ENCODE measurements around the gene ALPP. TPM values are rescaled to one million over a fixed set of nuclear protein-coding genes. Genes with fewer than 3 reads are reported as not detected.
A peak's percentile ranks its signal among the peaks of the same experiment; 100 is the strongest.
"Not testable (repeated sequence)": the region's sequence is repeated elsewhere in the genome, so short reads cannot be mapped to it uniquely, and the experiment has no call there.

Gene ALPP
- total and polyA plus RNA-seq, 8 donors: not detected

DNA sequence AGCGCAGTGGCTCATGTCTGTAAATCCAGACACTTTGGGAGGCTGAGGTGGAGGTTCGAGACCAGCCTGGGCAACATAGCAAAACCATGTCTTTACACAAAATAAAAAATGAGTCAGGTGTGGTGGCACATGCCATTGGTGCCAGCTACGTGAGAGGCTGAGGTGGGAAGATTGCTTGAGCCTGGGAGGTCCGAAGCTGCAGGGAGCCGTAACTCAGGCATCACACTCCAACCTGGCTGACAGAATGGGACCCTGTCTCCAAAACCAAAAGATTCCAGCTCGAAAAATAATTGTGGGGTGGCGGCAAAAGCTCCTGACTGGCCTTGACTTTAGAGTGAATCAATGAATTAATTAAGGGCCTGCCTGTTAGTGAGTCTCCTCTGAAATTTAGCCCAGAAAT is 1.2 kb upstream of the ALPP start:
- no peaks in the 10 kb centered on the region for H3K27me3 ChIP-seq
- ATAC-seq (no peak), DNase-seq (peak in 1 of 6 donors; percentile 13), FAIRE-seq (no peak)
- no peaks in the 10 kb centered on the region for H3K9me3 ChIP-seq
- no peaks in the 10 kb centered on the region for H3K36me3 ChIP-seq
- H3K4me1 ChIP-seq: no peaks in the 10 kb centered on the region
- TF ChIP-seq, protein P1, sequence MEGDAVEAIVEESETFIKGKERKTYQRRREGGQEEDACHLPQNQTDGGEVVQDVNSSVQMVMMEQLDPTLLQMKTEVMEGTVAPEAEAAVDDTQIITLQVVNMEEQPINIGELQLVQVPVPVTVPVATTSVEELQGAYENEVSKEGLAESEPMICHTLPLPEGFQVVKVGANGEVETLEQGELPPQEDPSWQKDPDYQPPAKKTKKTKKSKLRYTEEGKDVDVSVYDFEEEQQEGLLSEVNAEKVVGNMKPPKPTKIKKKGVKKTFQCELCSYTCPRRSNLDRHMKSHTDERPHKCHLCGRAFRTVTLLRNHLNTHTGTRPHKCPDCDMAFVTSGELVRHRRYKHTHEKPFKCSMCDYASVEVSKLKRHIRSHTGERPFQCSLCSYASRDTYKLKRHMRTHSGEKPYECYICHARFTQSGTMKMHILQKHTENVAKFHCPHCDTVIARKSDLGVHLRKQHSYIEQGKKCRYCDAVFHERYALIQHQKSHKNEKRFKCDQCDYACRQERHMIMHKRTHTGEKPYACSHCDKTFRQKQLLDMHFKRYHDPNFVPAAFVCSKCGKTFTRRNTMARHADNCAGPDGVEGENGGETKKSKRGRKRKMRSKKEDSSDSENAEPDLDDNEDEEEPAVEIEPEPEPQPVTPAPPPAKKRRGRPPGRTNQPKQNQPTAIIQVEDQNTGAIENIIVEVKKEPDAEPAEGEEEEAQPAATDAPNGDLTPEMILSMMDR (IDR thresholded peaks at IDR 0.05): no peak
- no peak overlapping the region for H3K27ac ChIP-seq
- 83 to 87% methylated on average over 7 of the region's 7 CpGs for WGBS, 2 donors
- no peak overlapping the region for H3K4me3 ChIP-seq
- intact Hi-C loops (cut with DNase I): no loop called here

DNA sequence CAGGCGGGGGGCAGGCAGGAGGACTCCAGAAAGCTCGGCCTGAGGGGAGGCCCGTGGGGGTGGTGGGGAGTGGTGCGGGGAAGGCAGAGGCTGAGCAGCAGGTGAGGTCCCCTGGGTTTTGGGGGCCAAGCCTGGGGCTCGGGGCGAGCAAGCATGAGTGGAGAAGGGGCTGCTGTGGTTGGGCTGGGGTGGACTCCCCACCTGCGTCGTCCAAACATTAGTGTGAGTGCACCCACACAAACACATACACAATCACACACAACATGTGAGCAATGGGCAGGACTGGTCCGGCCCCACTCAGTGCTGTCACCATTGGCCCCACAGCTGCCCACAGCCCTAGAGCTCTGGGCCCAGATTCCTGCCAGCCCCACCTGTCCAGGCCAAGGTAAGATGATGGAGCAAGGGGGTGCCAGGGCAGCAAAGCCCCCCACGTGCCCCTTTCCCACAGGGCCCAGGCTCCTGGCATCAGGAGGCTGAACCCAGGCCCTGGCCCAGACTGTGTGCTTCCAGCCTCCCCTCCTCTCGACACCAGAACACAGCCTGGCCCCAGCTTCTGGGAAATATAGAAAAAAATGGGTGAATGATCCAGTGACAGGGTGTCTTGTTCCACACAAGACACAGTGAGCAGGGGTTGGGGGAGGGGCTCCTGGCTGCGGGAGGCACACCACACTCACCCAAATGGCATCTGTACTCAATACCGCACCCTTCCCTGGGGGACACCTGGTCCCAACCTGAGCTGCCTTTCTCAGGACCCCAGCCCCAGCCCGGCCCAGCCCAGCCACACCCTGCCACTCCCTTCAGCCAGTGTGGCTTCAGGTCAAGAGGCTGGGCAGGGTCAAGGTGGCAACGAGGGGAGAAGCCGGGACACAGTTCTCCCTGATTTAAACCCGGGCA is 463 bp upstream of the ALPP start:
- H3K27me3 ChIP-seq: no peaks in the 10 kb centered on the region
- ATAC-seq (no peak), FAIRE-seq (no peak), DNase-seq (peak in 2 of 6 donors; percentile 39 to 54)
- H3K4me3 ChIP-seq: no peak overlapping the region
- intact Hi-C loops (cut with DNase I): no loop called here
- H3K9me3 ChIP-seq: no peaks in the 10 kb centered on the region
- WGBS, 2 donors: 76 to 81% methylated on average over 16 to 17 of the region's 17 CpGs
- TF ChIP-seq, protein P1 (IDR thresholded peaks at IDR 0.05): no peak
- H3K27ac ChIP-seq: no peak overlapping the region
- H3K36me3 ChIP-seq: no peaks in the 10 kb centered on the region
- H3K4me1 ChIP-seq: no peaks in the 10 kb centered on the region

DNA sequence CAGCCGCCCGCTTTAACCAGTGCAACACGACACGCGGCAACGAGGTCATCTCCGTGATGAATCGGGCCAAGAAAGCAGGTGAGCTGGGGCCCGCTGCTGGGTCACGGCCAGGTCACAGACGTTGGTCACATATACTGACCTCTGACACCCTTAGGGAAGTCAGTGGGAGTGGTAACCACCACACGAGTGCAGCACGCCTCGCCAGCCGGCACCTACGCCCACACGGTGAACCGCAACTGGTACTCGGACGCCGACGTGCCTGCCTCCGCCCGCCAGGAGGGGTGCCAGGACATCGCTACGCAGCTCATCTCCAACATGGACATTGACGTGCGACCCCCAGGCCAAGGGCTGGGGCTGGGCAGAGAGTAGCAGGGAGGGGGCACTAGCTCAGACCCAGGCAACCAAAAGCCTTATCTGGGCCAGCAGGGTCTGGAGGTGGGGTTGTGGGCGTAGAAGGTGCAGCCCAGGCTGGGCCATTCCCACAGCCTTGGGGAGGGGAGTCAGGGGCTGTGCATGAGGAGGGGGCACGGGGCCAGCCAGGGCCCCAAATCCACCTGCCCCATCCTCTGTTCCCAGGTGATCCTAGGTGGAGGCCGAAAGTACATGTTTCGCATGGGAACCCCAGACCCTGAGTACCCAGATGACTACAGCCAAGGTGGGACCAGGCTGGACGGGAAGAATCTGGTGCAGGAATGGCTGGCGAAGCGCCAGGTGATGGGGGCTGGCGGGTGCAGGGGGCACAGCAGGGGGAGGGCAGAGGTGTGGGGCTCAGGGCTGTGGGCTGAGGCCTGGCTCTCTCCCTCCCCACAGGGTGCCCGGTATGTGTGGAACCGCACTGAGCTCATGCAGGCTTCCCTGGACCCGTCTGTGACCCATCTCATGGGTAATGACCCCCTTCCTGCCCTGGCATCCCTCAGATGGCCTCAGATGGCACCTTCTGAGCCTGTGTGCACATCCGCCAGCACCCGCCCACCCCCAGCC is 1.3 kb downstream of the ALPP start:
- 75 to 89% methylated on average over 38 to 41 of the region's 41 CpGs for WGBS, 2 donors
- intact Hi-C loops (cut with DNase I); FAIRE-seq; H3K27me3 ChIP-seq; H3K9me3 ChIP-seq; H3K4me3 ChIP-seq; H3K4me1 ChIP-seq; H3K36me3 ChIP-seq; H3K27ac ChIP-seq; ATAC-seq: not testable (repeated sequence)
- DNase-seq: peak in 2 of 6 donors; percentile 58 to 77

DNA sequence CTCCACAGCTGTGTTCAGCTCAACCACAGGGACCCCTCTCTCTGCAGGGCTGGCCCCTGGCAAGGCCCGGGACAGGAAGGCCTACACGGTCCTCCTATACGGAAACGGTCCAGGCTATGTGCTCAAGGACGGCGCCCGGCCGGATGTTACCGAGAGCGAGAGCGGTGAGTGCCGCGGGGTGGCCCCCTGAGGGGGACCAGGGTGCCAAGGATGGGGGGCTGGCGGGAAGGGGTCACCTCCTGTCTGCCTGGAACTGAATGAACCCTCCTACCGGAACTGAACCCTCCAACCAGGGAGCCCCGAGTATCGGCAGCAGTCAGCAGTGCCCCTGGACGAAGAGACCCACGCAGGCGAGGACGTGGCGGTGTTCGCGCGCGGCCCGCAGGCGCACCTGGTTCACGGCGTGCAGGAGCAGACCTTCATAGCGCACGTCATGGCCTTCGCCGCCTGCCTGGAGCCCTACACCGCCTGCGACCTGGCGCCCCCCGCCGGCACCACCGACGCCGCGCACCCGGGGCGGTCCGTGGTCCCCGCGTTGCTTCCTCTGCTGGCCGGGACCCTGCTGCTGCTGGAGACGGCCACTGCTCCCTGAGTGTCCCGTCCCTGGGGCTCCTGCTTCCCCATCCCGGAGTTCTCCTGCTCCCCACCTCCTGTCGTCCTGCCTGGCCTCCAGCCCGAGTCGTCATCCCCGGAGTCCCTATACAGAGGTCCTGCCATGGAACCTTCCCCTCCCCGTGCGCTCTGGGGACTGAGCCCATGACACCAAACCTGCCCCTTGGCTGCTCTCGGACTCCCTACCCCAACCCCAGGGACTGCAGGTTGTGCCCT is 2.9 kb downstream of the ALPP start:
- peak in 2 of 4 donors; percentile 9 to 37 for ATAC-seq
- peaks cover 0 to 11% (median under 1%) of the 10 kb centered on the region in 4 donors for H3K27me3 ChIP-seq

DNA sequence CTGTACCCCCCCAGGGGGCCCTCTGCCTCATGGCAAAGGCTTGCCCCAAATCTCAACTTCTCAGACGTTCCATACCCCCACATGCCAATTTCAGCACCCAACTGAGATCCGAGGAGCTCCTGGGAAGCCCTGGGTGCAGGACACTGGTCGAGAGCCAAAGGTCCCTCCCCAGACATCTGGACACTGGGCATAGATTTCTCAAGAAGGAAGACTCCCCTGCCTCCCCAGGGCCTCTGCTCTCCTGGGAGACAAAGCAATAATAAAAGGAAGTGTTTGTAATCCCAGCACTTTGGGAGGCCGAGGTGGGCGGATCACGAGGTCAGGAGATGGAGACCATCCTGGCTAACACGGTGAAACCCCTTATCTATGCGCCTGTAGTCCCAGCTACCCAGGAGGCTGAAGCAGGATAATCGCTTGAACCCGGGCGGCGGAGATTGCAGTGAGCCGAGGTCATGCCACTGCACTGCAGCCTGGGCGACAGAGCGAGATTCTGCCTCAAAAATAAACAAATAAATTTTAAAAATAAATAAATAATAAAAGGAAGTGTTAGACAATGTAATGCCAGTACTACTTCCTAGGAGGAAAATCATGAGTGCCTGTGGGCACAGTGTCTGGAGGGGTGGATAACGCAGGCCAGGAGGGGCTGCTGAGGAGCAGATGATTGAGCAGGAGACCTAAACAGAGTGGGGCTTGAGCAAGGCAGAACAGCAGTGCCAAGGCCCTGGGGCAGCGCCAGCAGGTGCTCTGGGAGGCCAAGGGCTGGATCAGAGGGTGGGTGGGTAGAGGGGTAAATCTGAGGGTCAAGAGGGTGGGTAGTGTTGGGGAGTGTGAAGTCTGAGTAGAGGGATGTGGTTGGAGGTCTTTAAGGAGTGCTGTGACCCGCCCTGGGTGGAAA is 4.0 kb downstream of the ALPP start:
- no peaks in the 10 kb centered on the region for H3K4me1 ChIP-seq
- intact Hi-C loops (cut with DNase I): no loop called here
- ATAC-seq (no peak), DNase-seq (no peak), FAIRE-seq (no peak)
- peaks cover 0 to 22% (median 5%) of the 10 kb centered on the region in 4 donors for H3K27me3 ChIP-seq
- no peak overlapping the region for H3K4me3 ChIP-seq
- H3K36me3 ChIP-seq: no peaks in the 10 kb centered on the region
- H3K9me3 ChIP-seq: no peaks in the 10 kb centered on the region
- TF ChIP-seq, protein P1 (IDR thresholded peaks at IDR 0.05): no peak
- 38 to 44% methylated on average over 18 of the region's 18 CpGs for WGBS, 2 donors
- no peak overlapping the region for H3K27ac ChIP-seq

More for the DNA sequence above, 2.9 kb downstream of the ALPP start:
- H3K27ac ChIP-seq; H3K4me1 ChIP-seq; intact Hi-C loops (cut with DNase I); H3K36me3 ChIP-seq; H3K9me3 ChIP-seq; H3K4me3 ChIP-seq; FAIRE-seq: not testable (repeated sequence)
- WGBS, 2 donors: 20% methylated on average over 39 to 59 of the region's 59 CpGs
- DNase-seq: peak in 2 of 6 donors; percentile 49 to 73
